ENCODE data around the gene PCBD1.
"Not testable (repeated sequence)": the region's sequence is repeated elsewhere in the genome, so short reads cannot be mapped to it uniquely, and the experiment has no call there.

The PCBD1 gene

DNA sequence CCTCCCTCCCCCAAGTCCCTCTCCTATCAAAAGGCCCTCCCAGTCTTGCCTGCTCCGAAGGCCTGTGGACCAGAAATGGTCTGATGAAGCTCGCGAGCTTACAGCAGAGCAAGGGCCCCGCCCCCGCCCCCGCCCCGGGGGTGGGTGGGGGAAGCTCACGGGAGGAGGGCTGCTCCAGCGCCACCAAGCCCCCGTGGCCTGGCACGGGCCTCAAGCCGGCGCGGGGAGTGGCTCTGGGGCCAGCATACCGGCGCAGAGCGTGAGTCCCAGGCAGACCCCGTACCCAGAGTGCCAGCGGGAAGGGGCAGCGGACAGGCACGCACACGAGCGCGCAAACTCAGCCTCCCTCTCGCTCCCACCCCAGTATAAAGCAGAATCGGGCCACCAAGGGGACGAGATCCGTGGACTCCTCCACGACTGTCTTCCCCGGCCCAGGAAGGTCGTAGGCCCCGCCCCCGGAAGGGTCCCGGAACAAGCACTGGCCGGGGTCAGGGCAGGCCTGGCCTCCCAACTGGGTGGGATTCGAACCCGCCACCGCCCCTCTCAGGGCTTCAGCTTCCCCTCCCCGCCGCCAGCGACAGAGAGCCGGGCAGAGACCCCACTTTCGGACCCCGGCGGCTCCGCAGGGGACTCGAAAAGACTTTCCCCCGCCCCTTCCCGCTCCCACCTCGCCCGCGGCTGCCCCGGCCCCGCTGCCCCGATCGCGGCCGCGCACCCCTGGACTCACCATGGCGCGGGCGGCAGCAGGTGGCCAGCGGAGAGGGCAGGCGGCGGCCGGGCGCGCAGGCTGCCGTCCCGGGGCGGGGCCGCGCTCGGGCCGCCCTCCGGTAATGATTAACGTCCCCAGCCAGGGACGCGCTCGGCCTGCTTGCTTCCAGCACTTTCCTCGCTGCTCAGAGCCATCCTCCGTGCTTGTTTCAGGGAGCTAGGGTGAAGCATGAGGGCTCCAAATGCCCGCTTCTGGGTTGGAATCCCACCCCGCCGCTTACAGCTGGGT is at the start of gene PCBD1:
PCBD1 (minus strand) TSS at position 762 of the 997 bp plus-strand sequence; CDS start at position 730, 32 bp downstream.
- DNase-seq (ENCODE audit: low spot score), result peak; percentile 75

GRCh38 chr10:70937661-70938060 is 49.3 kb upstream of the PCBD1 start:
- no peak for DNase-seq (ENCODE audit: low spot score)

- no peak for DNase-seq (ENCODE audit: low spot score)
These were observed 47.7 kb upstream of the PCBD1 start for GRCh38 chr10:70936111-70936510.

- DNase-seq (ENCODE audit: low spot score), result no peak
These were observed 47.3 kb upstream of the PCBD1 start for GRCh38 chr10:70935631-70936030.

GRCh38 chr10:70935125-70935625 is 46.8 kb upstream of the PCBD1 start:
- no peak for DNase-seq (ENCODE audit: low spot score)

- no peak for DNase-seq (ENCODE audit: low spot score)
These were observed 46.3 kb upstream of the PCBD1 start for GRCh38 chr10:70934701-70935100.

- no peak for DNase-seq (ENCODE audit: low spot score)
These were observed 44.2 kb upstream of the PCBD1 start for GRCh38 chr10:70932392-70933196.

DNA sequence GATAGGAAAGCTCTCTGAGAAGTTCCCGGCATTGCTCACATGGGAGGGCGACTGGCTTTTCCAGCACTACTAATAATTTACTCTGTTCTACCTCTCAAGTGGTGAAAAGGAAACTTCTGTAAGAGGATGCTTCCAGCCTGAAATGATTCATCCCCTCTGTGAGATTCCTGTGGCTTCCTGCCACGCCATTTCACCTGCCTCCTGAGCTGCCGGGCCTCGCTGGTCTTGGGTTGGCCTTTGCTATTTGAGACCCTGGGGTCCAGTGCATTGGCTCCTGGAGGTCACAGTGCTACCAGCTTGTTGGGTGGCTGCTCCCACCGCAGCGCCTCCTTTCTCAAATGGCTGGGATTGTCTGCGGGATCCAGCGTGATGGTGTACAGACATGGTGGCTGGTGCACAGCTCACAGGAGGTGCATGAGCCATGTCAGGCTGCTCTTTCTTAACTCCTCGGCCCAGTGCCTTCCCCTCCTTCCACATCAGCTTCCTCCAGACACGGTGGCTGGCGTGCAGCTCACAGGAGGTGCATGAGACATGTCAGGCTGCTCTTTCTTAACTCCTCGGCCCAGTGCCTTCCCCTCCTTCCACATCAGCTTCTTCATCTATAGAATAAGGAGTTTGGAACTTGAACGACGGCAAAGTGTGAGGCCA is 42.9 kb upstream of the PCBD1 start:
- peak; percentile 69 for DNase-seq (ENCODE audit: low spot score)

DNA sequence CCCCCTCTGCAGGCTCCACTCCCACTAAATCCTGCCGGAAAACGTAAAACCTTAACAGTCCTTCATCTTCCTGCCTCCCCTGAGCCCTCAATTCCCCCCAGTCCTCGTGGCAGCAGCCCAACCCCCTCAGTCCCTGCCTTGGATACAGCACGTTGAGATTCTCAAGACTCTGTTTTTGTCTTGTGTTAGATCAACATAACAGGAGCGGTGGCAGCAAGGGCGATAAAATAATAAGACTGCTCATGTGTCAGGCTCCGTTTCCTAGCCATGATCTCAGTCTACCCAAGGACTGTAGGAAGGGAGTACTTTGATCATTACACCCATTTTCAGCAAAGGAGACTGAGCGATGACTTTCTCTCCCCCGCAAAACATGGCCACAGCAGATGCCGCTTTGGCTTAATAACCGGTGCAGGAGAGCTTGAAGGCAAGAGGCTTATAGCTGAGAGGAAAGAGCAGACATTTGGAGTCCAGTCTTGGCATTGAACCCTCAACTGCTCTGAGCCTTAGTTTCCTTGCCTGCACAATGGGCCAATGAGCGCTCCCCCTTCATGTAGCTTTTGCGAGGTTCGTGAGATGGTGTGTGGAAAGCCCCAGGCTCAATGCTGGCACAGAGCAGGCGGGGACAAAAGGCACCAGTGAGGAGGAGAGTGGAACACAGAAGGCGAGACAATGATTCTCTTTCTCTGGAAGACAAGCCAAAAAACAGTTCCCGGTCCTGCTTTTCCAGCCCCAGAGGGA is 42.1 kb upstream of the PCBD1 start:
- no peak for DNase-seq (ENCODE audit: low spot score)

GRCh38 chr10:70928140-70928539 is 39.8 kb upstream of the PCBD1 start:
- no peak for DNase-seq (ENCODE audit: low spot score)

DNA sequence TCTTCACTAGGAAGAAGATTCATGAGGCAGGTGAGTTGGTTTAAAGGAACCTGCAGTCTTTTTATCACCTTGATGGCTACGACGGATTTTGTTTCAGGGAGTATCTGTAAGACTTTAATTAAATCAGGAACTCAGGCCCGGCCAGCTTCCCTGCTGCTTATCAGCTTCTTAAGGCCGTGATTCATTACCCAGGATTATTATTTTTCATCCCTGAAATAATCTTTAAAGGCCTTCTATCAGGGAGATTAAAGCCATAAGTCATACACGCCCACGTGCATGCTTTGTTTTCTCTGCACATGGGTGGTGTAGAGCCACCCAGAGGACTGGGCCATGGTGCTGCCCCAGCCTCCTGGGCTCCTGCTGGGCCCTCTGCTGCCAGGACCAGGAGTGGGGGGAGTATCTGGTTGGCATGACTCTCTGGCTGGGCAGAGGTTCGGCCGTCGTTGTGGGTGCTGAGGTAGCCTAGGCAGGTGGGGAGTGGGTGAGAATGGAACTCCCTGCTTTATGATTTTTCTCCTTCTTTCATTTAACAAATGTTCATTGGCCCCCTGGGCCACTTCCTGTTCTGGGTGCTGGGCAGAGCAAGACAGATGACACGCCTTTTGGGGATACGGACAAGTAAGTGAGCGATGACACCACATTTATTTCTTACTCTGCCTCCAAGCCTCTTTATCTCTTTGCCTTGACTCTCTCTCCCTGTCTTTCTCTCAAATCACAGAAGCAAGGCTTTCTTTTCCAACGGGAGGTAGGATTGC is 39.0 kb upstream of the PCBD1 start:
- DNase-seq (ENCODE audit: low spot score), result peak; percentile 17

DNA sequence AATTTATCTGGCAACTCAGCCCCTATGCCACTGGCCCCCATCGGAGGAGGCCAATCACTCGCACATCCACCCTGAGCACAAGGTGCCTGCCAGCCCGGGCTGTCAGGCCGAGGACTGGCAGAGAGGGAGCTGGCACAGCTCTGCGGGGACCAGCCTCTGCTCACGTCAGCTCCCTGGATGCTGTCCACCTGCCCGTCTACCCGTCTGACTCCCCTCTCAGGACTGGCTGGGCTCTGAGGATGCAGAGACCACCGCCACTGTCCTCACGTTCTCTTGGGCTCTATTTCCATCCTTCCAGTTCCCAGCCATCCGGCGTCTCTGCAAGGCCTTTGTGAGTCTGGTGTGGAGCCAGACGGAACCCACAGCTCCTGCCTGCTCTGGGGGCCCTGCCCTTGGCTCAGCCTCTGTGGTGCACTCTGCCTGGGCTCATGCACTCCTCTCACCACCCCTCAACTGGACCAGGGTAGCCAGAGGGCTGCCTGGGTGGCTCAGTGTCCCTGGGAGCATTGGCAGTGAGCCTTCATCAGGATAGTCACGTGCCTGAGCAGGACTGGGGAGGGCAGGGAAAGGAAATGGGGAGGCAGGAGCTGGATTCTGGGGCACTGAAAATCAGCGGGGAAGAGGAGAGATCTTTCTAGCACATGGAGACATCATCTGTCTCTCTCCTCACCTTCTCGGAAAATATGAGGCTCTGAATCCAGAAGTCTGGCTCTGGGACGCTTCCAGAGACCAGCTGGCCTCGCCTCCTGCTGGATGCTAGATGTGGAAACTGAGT is 38.0 kb upstream of the PCBD1 start:
- DNase-seq (ENCODE audit: low spot score), result no peak

GRCh38 chr10:70925377-70926225 is 37.2 kb upstream of the PCBD1 start:
- DNase-seq (ENCODE audit: low spot score), result no peak

- DNase-seq (ENCODE audit: low spot score), result peak; percentile 30
These were observed 35.3 kb upstream of the PCBD1 start for GRCh38 chr10:70923696-70924095.

- DNase-seq (ENCODE audit: low spot score), result no peak
These were observed 32.9 kb upstream of the PCBD1 start for GRCh38 chr10:70921285-70921684.

DNA sequence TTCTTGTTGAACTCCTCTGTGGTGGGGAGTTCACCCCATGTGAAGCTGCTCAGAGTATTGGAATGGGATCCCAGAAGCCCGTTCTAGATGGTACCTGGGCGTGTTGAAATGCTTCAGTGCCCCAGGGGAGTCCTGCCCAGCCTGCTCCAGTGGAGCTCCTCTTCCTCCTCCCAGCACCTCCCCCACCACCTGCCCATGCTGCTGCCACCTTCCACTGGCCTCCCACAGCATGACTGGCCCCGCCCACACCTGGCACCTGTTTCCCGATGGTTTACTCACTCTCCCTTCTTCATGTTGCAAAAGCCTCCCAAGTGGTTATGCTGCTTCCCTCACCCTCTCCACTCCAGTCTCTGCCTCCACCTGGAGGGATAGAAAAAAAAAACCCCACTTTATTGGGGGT is 32.2 kb upstream of the PCBD1 start:
- peak; percentile 37 for DNase-seq (ENCODE audit: low spot score)

GRCh38 chr10:70919906-70920305 is 31.5 kb upstream of the PCBD1 start:
- DNase-seq (ENCODE audit: low spot score), result not testable (repeated sequence)

GRCh38 chr10:70918851-70919530 is 30.6 kb upstream of the PCBD1 start:
- peak; percentile 42 for DNase-seq (ENCODE audit: low spot score)

Measured in SW480 (cell line).